ENCODE data around the gene GADD45G.

GRCh38 chr9:89613912-89614892 lies 9.4 kb downstream of the GADD45G start:
- TF ChIP-seq CTCF (IDR thresholded peaks at IDR 0.05) (no peak), POLR2A (IDR thresholded peaks at IDR 0.05) (no peak)

Measured in vagina (tissue), 2 donors.